Keratinocyte (primary cell): ENCODE data around the gene CTSA. TPM values are rescaled to one million over a fixed set of nuclear protein-coding genes. Genes with fewer than 3 reads are reported as not detected.

ENCODE experiments used
- DNase-seq: peaks from one replicate; pipeline ENCODE4 v3.0.0-alpha.2; 2011; ENCODE audit warnings: low read depth, missing footprints, low spot score
- FAIRE-seq: peaks from 2 replicates; lab custom pipeline; 2011; peaks lifted over from hg19 to GRCh38; lab: Jason Lieb, UNC
- H2AFZ ChIP-seq: 2 replicates; pipeline ENCODE4 v1.6.0; 2012; ENCODE audit warnings: low read length, control low read depth, inconsistent platforms; ENCODE audit not compliant: control insufficient read depth
- H3K27ac ChIP-seq: 2 replicates; pipeline ENCODE4 v1.5.1; 2011; ENCODE audit warnings: low read length; ENCODE audit not compliant: control insufficient read depth, insufficient read depth
- H3K27me3 ChIP-seq: 3 replicates; pipeline ENCODE4 v1.6.0; 2011; ENCODE audit warnings: low read length; ENCODE audit not compliant: control insufficient read depth, insufficient read depth; ENCODE audit errors: extremely low read depth
- H3K36me3 ChIP-seq, 2 experiments: 2 replicates in 1 of 2; 3 replicates in 1 of 2; pipeline ENCODE4 v1.5.1; 2011; ENCODE audit warnings: low read length in 2 of 2, mild to moderate bottlenecking in 1 of 2; ENCODE audit not compliant: control insufficient read depth in 2 of 2, insufficient read depth in 2 of 2; ENCODE audit errors: extremely low read depth in 1 of 2
- H3K4me1 ChIP-seq: 3 replicates; pipeline ENCODE4 v1.5.1; 2011; ENCODE audit warnings: low read length; ENCODE audit not compliant: control insufficient read depth, insufficient read depth; ENCODE audit errors: extremely low read depth
- H3K4me2 ChIP-seq: 3 replicates; pipeline ENCODE4 v1.6.0; 2011; ENCODE audit warnings: low read depth, low read length; ENCODE audit not compliant: control insufficient read depth, insufficient read depth; ENCODE audit errors: extremely low read depth
- H3K4me3 ChIP-seq, 3 experiments: fragments of 200-600 bp in 1 of 3; sonication (generic) in 1 of 3; 2 replicates in 2 of 3; 3 replicates in 1 of 3; pipeline ENCODE4 v1.5.1; 2011 to 2016; ENCODE audit warnings: low read length in 3 of 3, mild to moderate bottlenecking in 3 of 3, control low read depth in 2 of 3, inconsistent platforms in 1 of 3, low read depth in 1 of 3, mixed read lengths in 1 of 3, mixed run types in 1 of 3, moderate library complexity in 1 of 3; ENCODE audit not compliant: control insufficient read depth in 2 of 3, insufficient read depth in 2 of 3; ENCODE audit errors: extremely low read depth in 1 of 3
- H3K79me2 ChIP-seq: 2 replicates; pipeline ENCODE4 v1.6.0; 2012; ENCODE audit warnings: low read length; ENCODE audit not compliant: control insufficient read depth, insufficient read depth
- H3K9ac ChIP-seq: 3 replicates; pipeline ENCODE4 v1.6.0; 2011; ENCODE audit warnings: low read length; ENCODE audit not compliant: control insufficient read depth, insufficient read depth; ENCODE audit errors: extremely low read depth
- H3K9me1 ChIP-seq: 3 replicates; pipeline ENCODE4 v1.6.0; 2011; ENCODE audit warnings: low read length; ENCODE audit not compliant: control insufficient read depth, insufficient read depth; ENCODE audit errors: extremely low read depth
- H3K9me3 ChIP-seq: 2 replicates; pipeline ENCODE4 v1.5.1; 2012; ENCODE audit warnings: low read depth, low read length; ENCODE audit not compliant: control insufficient read depth
- H4K20me1 ChIP-seq: 3 replicates; pipeline ENCODE4 v1.6.0; 2011; ENCODE audit warnings: low read length; ENCODE audit not compliant: control insufficient read depth, insufficient read depth; ENCODE audit errors: extremely low read depth
- CTCF ChIP-seq, 3 experiments: IDR thresholded peaks in 1 of 3; conservative IDR thresholded peaks in 1 of 3; optimal IDR thresholded peaks in 1 of 3; 2 replicates in 2 of 3; 3 replicates in 1 of 3; pipeline versions ENCODE3 to v1.5.1; 2011; ENCODE audit warnings: low read length in 3 of 3, mild to moderate bottlenecking in 3 of 3, moderate library complexity in 2 of 3, control low read depth in 1 of 3, inconsistent platforms in 1 of 3; ENCODE audit not compliant: insufficient read depth in 2 of 3; ENCODE audit errors: extremely low read depth in 1 of 3
- EZH2 ChIP-seq: IDR thresholded peaks from one replicate; pipeline ENCODE4 v1.6.1; 2012; ENCODE audit warnings: inconsistent platforms, mild to moderate bottlenecking, low read length, moderate library complexity
- dilution Hi-C: fragments of 300-500 bp; cut with MboI; formaldehyde crosslinking; loops from one replicate; pipeline ENCODE4 v1.7.0; 2020; ENCODE audit warnings: low sequenced_read_pairs; ENCODE audit not compliant: extremely low pct_ligation_motif_present
- polyA minus RNA-seq, 3 experiments: library from RNA; depleted of rRNA, polyadenylated mRNA; stranded (reverse); fragments of >200 nt; gene quantifications; 1 replicate in 1 of 3; 2 replicates in 1 of 3; 3 replicates in 1 of 3; pipeline ENCODE4 v1.2.3, GENCODE V29; 2011
- polyA plus RNA-seq, 5 experiments: library from polyadenylated mRNA; depleted of rRNA in 3 of 5; stranded (reverse) in 3 of 5; stranded (forward) in 1 of 5; unstranded in 1 of 5; fragments of >200 nt; gene quantifications; 1 replicate in 1 of 5; 2 replicates in 3 of 5; 3 replicates in 1 of 5; pipeline versions ENCODE4 v1.2.1 to v1.2.3, GENCODE V29; 2011 to 2012; ENCODE audit warnings: missing spikeins in 2 of 5, low read depth in 1 of 5, low replicate concordance in 1 of 5

The CTSA gene
- 38.6 to 69.4 TPM (median 48.6 TPM) in 3 replicates for polyA plus RNA-seq
- 55.4 TPM for polyA plus RNA-seq (2011; ENCODE audit: low read depth)
- polyA plus RNA-seq (2011; cell fraction: cytosol; rRNA removed) = 42.4 and 45.7 TPM in 2 replicates
- polyA plus RNA-seq (2011; cell fraction: nucleus; rRNA removed) = 157 and 166 TPM in 2 replicates
- polyA plus RNA-seq (2012; ENCODE audit: low replicate concordance) = 53.4 and 103 TPM in 2 replicates
- polyA minus RNA-seq = 58.9 to 78.9 TPM (median 68.4 TPM) in 3 replicates
- 55.8 TPM for polyA minus RNA-seq (2011; cell fraction: cytosol; rRNA and poly(A)+ RNA removed)
- 81.7 and 88.9 TPM in 2 replicates for polyA minus RNA-seq (2011; cell fraction: nucleus; rRNA and poly(A)+ RNA removed)

- Histone ChIP-seq H3K27me3 (no peaks in the 10 kb centered on the region), H3K9me1 (no peaks in the 10 kb centered on the region), H3K36me3 (peaks cover 0 to 9% of the 10 kb centered on the region in 2 experiments), H3K9me3 (no peaks in the 10 kb centered on the region), H3K4me1 (peaks cover 13% of the 10 kb centered on the region), H2AFZ (peak within 1 kb of the TSS; percentile 90), H4K20me1 (no peaks in the 10 kb centered on the region), H3K27ac (peak within 1 kb of the TSS; percentile 54), H3K79me2 (no peaks in the 10 kb centered on the region), H3K9ac (peak within 1 kb of the TSS; percentile 78), H3K4me3 (peak within 1 kb of the TSS; percentile 67 to 87 (median 69)), H3K4me2 (peak within 1 kb of the TSS; percentile 88)
- no peak for FAIRE-seq
- TF ChIP-seq EZH2 (no peak), CTCF (optimal IDR thresholded peaks at IDR 0.05 in 1 of 3, IDR thresholded peaks at IDR 0.05 in 1 of 3, conservative IDR thresholded peaks at IDR 0.05 in 1 of 3; ENCODE audit: extremely low read depth in 1 of 3, insufficient read depth in 2 of 3, low read length in 3 of 3) (peak in 2 of 3 experiments; percentile 1 to 30)
- dilution Hi-C loops = no loop called here
- no peak for DNase-seq
Observed at GRCh38 chr20:45890985-45891983, at the start of gene CTSA, which contains the start of gene NEURL2. Gene CTSA, plus strand, starts transcription at chr20:45891335. Its CDS starts 234 bp downstream, at chr20:45891569. Gene NEURL2, minus strand, starts transcription at chr20:45891208. Its CDS starts 217 bp downstream, at chr20:45890991.

GRCh38 chr20:45841407-45842129, 49.6 kb upstream of the CTSA start:
- no peak overlapping the region for H3K27ac ChIP-seq
- FAIRE-seq = no peak
- H3K9me1 ChIP-seq = no peaks in the 10 kb centered on the region
- no peaks in the 10 kb centered on the region for H3K79me2 ChIP-seq
- no peaks in the 10 kb centered on the region for H3K27me3 ChIP-seq
- no peaks in the 10 kb centered on the region for H4K20me1 ChIP-seq
- H3K9ac ChIP-seq = no peak overlapping the region
- H3K4me2 ChIP-seq = no peak overlapping the region
- TF ChIP-seq EZH2 (no peak), CTCF (optimal IDR thresholded peaks at IDR 0.05 in 1 of 3, IDR thresholded peaks at IDR 0.05 in 1 of 3, conservative IDR thresholded peaks at IDR 0.05 in 1 of 3; ENCODE audit: extremely low read depth in 1 of 3, insufficient read depth in 2 of 3, low read length in 3 of 3) (no peak)
- no peak overlapping the region for H2AFZ ChIP-seq
- dilution Hi-C loops = no loop called here
- no peaks in the 10 kb centered on the region for H3K4me1 ChIP-seq
- H3K4me3 ChIP-seq = no peak overlapping the region
- peaks cover 17 to 23% of the 10 kb centered on the region in 2 experiments for H3K36me3 ChIP-seq
- DNase-seq = no peak
- H3K9me3 ChIP-seq = no peaks in the 10 kb centered on the region
